Cardiac muscle cell (in vitro differentiated cells and primary cell): ENCODE data around the gene AGTPBP1. TPM values are rescaled to one million over a fixed set of nuclear protein-coding genes. Genes with fewer than 3 reads are reported as not detected.
A peak's percentile ranks its signal among the peaks of the same experiment; 100 is the strongest.

Experiments
- DNase-seq, 2 donors: peaks; one replicate each; pipeline versions ENCODE4 v3.0.0 to v3.0.0-alpha.2; 2010 to 2017; ENCODE audit warnings: low read depth in 1 of 2, low spot score in 1 of 2
- H3K27ac ChIP-seq: fragments of 200-600 bp; sonication (generic); 2 replicates; pipeline ENCODE4 v1.5.1; 2016
- H3K27me3 ChIP-seq: fragments of 200-600 bp; sonication (generic); 2 replicates; pipeline ENCODE4 v1.6.0; 2016; ENCODE audit warnings: control low read depth
- H3K36me3 ChIP-seq: fragments of 200-600 bp; sonication (generic); 2 replicates; pipeline ENCODE4 v1.5.1; 2016; ENCODE audit warnings: control low read depth
- H3K4me1 ChIP-seq: fragments of 200-600 bp; sonication (generic); 2 replicates; pipeline ENCODE4 v1.8.1; 2017; ENCODE audit warnings: low read depth, mild to moderate bottlenecking, mixed run types
- H3K4me3 ChIP-seq: fragments of 200-600 bp; sonication (generic); 2 replicates; pipeline ENCODE4 v1.5.1; 2016; ENCODE audit warnings: mild to moderate bottlenecking
- H3K9me3 ChIP-seq: fragments of 200-600 bp; sonication (generic); 2 replicates; pipeline ENCODE4 v1.5.1; 2017; ENCODE audit warnings: low read depth, mild to moderate bottlenecking, control low read depth
- CTCF ChIP-seq: IDR thresholded peaks from 2 replicates; pipeline ENCODE4 v1.5.1; 2012; ENCODE audit warnings: low read depth, mild to moderate bottlenecking, low read length
- polyA plus RNA-seq: library from polyadenylated mRNA; unstranded; fragments of >200 nt; fragmentation: Nextera tagmentation; extraction: Ambion mirVana; gene quantifications from 2 replicates; pipeline ENCODE4 v1.2.1, GENCODE V29; 2016
- total RNA-seq: library from RNA; depleted of rRNA; stranded (reverse); fragments of >200 nt; gene quantifications from 2 replicates; pipeline ENCODE4 v1.2.3, GENCODE V29; 2016

Gene AGTPBP1
- total and polyA plus RNA-seq, 2 experiments from 2014 or later = 15.0 to 30.5 TPM

- H3K9me3 ChIP-seq = no peaks in the 10 kb centered on the region
- H3K27ac ChIP-seq = no peak overlapping the region
- no peak for DNase-seq
- no peaks in the 10 kb centered on the region for H3K4me1 ChIP-seq
- H3K4me3 ChIP-seq = no peak overlapping the region
- H3K27me3 ChIP-seq = no peaks in the 10 kb centered on the region
- no peaks in the 10 kb centered on the region for H3K36me3 ChIP-seq
- TF ChIP-seq CTCF = no peak
Observed at GRCh38 chr9:85554349-85554748, 187.4 kb downstream of the AGTPBP1 start.

GRCh38 chr9:85553475-85553874, 188.3 kb downstream of the AGTPBP1 start:
- no peak for DNase-seq
- H3K9me3 ChIP-seq = no peaks in the 10 kb centered on the region
- H3K27ac ChIP-seq = no peak overlapping the region
- H3K4me1 ChIP-seq = no peaks in the 10 kb centered on the region
- H3K4me3 ChIP-seq = no peak overlapping the region
- no peak for TF ChIP-seq CTCF
- H3K36me3 ChIP-seq = no peaks in the 10 kb centered on the region
- H3K27me3 ChIP-seq = no peaks in the 10 kb centered on the region

GRCh38 chr9:85547599-85547998, 194.2 kb downstream of the AGTPBP1 start:
- H3K4me3 ChIP-seq = no peak overlapping the region
- no peak for TF ChIP-seq CTCF
- no peak for DNase-seq
- no peaks in the 10 kb centered on the region for H3K4me1 ChIP-seq
- H3K36me3 ChIP-seq = no peaks in the 10 kb centered on the region
- no peak overlapping the region for H3K27ac ChIP-seq
- no peaks in the 10 kb centered on the region for H3K27me3 ChIP-seq
- no peaks in the 10 kb centered on the region for H3K9me3 ChIP-seq

GRCh38 chr9:85543196-85543595, 198.6 kb downstream of the AGTPBP1 start:
- Histone ChIP-seq H3K9me3 (no peaks in the 10 kb centered on the region), H3K27ac (no peak overlapping the region), H3K27me3 (no peaks in the 10 kb centered on the region), H3K4me3 (no peak overlapping the region), H3K4me1 (no peaks in the 10 kb centered on the region), H3K36me3 (no peaks in the 10 kb centered on the region)
- TF ChIP-seq CTCF = no peak
- no peak for DNase-seq

- Histone ChIP-seq H3K4me1 (no peaks in the 10 kb centered on the region), H3K4me3 (no peak overlapping the region), H3K36me3 (no peaks in the 10 kb centered on the region), H3K27ac (no peak overlapping the region), H3K27me3 (no peaks in the 10 kb centered on the region), H3K9me3 (no peaks in the 10 kb centered on the region)
- no peak for TF ChIP-seq CTCF
- no peak for DNase-seq
Observed at GRCh38 chr9:85541876-85542275, 199.9 kb downstream of the AGTPBP1 start.

- H3K4me1 ChIP-seq = no peaks in the 10 kb centered on the region
- no peaks in the 10 kb centered on the region for H3K27me3 ChIP-seq
- TF ChIP-seq CTCF = no peak
- H3K4me3 ChIP-seq = no peak overlapping the region
- H3K9me3 ChIP-seq = no peaks in the 10 kb centered on the region
- no peaks in the 10 kb centered on the region for H3K36me3 ChIP-seq
- DNase-seq = peak in 1 of 2 donors; percentile 54
- H3K27ac ChIP-seq = no peak overlapping the region
Observed at GRCh38 chr9:85536514-85536913, 205.2 kb downstream of the AGTPBP1 start.
